ENCODE measurements around the gene ADGRE2.
"Not testable (repeated sequence)": the region's sequence is repeated elsewhere in the genome, so short reads cannot be mapped to it uniquely, and the experiment has no call there.

DNA sequence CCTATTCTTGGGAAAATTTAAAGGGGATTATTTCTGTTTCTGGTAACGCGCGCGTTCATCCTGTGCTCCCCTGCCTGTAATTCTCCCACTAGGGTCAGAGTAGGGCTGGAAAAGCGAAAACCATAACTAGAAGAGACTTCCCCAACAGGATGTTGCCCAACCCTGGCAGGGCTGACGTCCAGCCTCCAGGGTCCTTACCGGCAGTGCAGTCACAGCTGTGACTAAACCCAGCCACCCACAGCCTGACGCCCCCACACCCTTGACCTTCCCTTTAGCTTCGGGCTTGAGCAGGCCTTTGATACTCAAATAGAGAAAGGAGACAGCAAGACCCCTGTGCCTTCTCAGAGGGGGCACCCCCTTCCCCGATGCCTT lies 6.4 kb upstream of the ADGRE2 start:
- TF ChIP-seq, protein P1, sequence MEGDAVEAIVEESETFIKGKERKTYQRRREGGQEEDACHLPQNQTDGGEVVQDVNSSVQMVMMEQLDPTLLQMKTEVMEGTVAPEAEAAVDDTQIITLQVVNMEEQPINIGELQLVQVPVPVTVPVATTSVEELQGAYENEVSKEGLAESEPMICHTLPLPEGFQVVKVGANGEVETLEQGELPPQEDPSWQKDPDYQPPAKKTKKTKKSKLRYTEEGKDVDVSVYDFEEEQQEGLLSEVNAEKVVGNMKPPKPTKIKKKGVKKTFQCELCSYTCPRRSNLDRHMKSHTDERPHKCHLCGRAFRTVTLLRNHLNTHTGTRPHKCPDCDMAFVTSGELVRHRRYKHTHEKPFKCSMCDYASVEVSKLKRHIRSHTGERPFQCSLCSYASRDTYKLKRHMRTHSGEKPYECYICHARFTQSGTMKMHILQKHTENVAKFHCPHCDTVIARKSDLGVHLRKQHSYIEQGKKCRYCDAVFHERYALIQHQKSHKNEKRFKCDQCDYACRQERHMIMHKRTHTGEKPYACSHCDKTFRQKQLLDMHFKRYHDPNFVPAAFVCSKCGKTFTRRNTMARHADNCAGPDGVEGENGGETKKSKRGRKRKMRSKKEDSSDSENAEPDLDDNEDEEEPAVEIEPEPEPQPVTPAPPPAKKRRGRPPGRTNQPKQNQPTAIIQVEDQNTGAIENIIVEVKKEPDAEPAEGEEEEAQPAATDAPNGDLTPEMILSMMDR (IDR thresholded peaks at IDR 0.05; ENCODE audit: low read depth, low read length) = not testable (repeated sequence)
- not testable (repeated sequence) for TF ChIP-seq EZH2phosphoT487 (IDR thresholded peaks at IDR 0.05; ENCODE audit: low read depth)
